HK-2 (cell line): ENCODE measurements around the gene TMBIM1.

ENCODE experiments used
- DNase-seq: peaks from one replicate; pipeline ENCODE4 v3.0.0-alpha.2; 2018; ENCODE audit not compliant: unreplicated experiment

The TMBIM1 gene

DNA sequence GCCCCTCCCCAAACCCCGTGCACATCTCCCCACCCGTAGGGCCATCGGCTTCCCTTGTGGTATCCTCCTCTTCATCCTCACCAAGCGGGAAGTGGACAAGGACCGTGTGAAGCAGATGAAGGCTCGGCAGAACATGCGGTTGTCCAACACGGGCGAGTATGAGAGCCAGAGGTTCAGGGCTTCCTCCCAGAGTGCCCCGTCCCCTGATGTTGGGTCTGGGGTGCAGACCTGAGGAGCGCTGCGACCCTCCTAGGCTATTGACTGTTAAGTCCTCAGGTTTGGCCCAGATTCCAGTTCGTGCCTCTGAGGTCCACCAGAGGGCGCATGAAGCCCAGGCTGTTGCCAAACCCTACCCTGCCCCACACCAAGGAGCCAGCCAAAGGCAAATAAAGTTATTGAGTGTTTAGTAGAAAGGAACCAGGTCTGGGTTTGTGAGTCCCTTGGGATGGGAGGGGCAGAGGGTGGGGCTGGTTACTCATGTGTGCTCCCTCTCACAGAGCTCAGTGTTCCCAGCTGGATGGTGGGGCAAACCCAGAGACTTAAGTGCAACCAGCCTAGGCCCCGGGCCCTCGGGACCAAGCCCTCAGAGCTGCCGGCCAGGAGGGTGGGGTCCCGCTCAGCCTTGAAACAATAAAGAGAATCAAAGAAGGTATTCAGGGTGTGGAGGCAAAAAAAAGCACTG, 19.6 kb downstream of the TMBIM1 start:
- peak; percentile 85 for DNase-seq

DNA sequence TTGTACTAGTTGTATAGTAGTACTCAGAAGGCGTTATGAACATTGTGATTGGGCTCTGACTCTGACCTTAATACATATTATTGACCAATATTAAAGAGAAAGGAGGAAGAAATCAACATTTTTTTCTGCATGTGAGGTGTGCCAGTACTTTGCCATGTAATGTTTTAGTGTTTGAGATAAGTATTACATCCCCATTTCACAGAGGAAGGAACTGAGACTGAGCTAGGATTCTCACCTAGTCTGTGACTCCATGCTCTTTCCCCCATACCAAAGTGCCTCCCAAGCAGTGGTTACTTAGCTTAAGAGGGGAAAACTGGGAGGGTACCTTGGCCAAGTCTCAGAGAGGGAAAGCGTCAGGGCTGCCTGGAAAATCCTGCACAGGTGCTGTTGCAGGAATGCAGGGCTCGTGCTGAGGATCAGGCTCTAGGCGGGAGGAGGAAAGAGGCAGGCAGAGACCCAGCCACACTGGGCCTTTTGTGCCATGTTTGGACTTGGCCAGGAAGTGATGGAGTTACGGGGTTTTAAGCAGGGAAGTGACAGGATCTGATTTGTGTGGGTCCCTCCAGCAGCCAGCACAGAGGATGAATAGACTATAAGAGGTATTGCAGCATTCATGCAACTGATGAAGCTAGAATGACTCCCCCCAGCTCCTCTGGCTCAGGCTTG, 20.3 kb downstream of the TMBIM1 start:
- DNase-seq: no peak

DNA sequence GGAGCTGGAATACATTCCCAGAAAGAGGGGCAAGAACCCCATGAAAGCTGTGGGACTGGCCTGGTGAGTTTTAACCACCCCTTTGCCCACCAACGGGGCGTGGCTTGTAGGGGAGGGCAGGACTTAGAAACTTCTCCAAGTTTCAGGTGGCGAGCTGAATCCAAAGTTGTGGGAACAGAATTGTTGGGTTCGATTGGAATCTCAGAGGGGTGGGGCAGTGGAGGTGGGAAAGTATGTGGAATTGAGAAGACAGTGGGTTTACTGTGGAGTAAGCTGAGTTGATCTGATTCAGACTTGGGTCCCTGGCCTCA, 20.9 kb downstream of the TMBIM1 start:
- DNase-seq: no peak

- no peak for DNase-seq
Observed at GRCh38 chr2:218270721-218271486, 21.4 kb downstream of the TMBIM1 start.

DNA sequence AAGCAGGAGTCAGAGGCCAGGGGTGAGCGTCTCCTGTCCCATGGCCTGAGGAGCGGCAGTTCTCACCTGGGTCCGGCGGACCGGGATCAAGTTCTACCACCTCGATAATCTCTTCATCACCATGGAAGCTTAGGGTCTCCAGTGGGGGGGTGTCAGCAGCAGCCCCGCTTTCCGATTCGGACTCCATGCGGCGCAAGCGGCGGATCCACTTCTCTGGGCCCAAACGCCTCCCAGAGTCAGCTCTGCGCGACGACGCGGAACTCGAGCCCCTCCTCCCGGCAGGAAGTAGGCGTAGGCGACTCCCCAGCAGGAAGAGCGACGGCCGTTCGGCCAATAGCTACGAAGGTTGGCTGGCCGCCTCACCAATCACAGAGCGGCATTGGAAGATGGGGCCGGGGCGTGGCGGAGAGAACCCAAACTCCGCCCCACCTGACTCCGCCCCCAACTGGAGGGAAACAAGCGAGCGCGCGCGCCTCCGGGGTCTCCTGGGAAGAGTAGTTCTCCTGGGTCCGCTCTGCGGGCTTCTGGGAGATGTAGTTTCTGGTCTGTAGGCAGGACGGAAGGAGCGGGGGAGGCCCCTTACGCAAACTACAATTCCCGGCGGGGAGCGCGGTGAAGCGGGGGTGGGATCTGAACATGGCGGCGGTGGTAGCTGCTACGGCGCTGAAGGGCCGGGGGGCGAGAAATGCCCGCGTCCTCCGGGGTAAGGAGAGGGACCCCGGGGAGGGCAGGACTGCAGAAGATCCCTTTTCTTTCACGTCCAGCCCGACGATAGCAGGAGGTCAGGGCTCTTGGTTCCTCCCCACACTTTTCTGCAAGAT, 22.2 kb downstream of the TMBIM1 start, which contains the start of the genes AAMP and PNKD:
Gene AAMP, minus strand, starts transcription at position 238 of the 821 bp plus-strand sequence. Its CDS starts 51 bp downstream, at position 187.
Gene PNKD, plus strand, starts transcription at position 620 of the 821 bp plus-strand sequence. Its CDS starts 17 bp downstream, at position 637.
- DNase-seq: peak; percentile 100

- no peak for DNase-seq
Observed at GRCh38 chr2:218267259-218267658, 25.0 kb downstream of the TMBIM1 start.

- no peak for DNase-seq
Observed at GRCh38 chr2:218266316-218266979, 25.9 kb downstream of the TMBIM1 start.

- no peak for DNase-seq
Observed at GRCh38 chr2:218265626-218266025, 26.7 kb downstream of the TMBIM1 start.

- no peak for DNase-seq
Observed at GRCh38 chr2:218264773-218265561, 27.3 kb downstream of the TMBIM1 start.

- no peak for DNase-seq
Observed at GRCh38 chr2:218263817-218264641, 28.3 kb downstream of the TMBIM1 start.

DNA sequence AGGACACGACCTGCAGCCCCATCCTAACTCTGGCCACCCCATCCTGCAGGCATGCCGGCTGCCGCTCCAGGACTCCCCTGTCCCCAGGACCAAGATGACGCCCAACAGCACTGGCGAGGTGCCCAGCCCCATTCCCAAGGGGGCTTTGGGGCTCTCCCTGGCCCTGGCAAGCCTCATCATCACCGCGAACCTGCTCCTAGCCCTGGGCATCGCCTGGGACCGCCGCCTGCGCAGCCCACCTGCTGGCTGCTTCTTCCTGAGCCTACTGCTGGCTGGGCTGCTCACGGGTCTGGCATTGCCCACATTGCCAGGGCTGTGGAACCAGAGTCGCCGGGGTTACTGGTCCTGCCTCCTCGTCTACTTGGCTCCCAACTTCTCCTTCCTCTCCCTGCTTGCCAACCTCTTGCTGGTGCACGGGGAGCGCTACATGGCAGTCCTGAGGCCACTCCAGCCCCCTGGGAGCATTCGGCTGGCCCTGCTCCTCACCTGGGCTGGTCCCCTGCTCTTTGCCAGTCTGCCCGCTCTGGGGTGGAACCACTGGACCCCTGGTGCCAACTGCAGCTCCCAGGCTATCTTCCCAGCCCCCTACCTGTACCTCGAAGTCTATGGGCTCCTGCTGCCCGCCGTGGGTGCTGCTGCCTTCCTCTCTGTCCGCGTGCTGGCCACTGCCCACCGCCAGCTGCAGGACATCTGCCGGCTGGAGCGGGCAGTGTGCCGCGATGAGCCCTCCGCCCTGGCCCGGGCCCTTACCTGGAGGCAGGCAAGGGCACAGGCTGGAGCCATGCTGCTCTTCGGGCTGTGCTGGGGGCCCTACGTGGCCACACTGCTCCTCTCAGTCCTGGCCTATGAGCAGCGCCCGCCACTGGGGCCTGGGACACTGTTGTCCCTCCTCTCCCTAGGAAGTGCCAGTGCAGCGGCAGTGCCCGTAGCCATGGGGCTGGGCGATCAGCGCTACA, 29.4 kb downstream of the TMBIM1 start:
- DNase-seq: no peak

GRCh38 chr2:218262237-218262600, 30.1 kb downstream of the TMBIM1 start:
- no peak for DNase-seq

- no peak for DNase-seq
Observed at GRCh38 chr2:218261423-218262236, 30.7 kb downstream of the TMBIM1 start.

DNA sequence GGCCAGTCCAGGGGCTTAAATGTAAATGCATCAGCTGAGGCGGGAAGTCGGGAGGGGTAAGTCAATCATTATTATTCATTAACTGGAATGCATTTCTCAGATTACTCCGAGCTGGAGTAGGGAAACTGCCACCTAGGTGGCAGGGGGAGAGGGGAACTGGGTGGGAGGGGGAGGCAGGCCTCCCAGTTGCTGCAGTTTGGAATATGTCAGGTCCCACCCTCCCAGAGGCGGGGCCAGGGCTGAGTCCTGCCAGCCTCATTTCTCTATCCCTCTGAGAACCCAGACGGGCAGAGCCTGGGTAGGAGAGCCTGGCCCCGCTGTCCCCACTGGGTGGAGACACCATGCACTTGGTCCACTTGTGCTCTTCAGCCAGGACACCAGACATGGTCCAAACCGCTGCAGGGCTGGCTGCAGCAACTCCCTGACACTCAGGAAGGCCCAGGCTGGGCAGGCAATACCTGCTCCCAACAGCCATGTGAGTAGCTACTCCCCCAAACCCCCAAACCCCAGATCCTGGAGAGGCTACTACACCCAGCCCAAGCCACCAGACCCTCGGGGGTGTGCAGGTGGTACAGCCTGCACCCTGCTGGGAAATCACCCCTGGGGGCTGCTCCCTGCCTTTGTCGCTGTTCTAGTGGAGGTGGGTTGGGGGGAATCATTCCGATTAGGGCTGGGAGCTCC, 31.4 kb downstream of the TMBIM1 start, which contains the start of gene GPBAR1:
Gene GPBAR1, plus strand, starts transcription at position 274 of the 681 bp plus-strand sequence. CDS start 1,710 bp downstream, outside the sequence.
- DNase-seq: no peak

DNA sequence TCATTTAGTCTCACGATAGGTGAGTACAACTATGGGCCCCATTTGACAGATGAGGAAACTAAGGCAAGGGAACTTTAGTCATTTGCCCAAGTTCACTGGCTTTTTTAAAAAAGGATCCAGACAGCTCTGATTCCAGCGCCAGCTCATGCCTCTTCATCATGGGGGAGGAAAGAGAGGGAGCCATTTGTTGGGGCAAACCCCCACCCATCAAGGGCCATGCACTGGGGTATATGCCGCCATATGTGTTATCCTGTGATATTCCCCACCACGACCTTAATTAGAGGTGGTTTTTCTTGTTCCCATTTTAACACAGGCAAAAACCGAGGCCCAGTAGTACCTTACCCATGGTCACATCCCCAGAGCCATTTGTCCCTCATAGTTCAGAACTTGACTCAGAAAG, 32.1 kb downstream of the TMBIM1 start:
- no peak for DNase-seq

DNA sequence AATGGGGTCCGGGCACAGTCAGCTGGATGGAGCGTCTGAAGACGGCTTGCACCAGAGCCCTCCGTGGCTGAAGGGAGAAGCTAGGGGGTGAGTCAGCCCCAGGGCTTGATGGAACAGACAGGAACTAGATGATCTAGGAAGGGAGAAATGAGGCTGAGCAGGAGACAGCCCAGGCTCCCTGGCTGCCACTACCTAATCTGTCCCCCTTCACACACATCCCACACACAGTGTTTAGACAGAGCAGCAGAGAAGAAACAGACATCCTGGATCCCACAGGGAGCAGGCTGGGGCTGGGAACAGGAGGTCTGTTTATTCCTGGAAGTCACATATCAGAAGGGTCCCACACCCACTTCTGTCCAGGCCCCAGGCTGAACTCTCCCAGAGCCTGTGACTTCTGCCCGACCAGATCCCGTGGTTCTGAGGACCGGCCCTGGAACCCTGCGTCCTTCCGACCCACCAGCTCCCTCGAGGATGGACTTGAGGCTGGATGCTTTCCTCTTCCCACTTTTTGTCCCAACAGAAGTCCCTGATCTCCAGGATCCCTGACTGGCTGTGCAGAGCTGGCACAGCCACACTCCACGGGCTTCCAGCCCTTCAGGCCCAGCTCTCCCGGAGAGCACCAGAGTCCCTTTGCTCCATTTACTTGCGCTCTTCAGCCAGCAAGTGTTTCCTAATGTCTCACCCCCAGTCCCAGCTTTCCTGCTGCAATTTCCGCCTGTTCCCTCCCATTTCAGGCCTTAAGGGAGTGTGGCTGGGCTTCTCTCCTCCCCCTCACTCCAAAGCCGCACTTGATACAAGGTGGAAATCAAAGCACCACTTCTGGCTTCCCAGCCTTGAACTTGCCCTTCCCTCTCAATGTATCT, 33.0 kb downstream of the TMBIM1 start:
- DNase-seq: no peak
